HepG2 (cell line): ENCODE data around the gene ZNF683. TPM values are rescaled to one million over a fixed set of nuclear protein-coding genes. Genes with fewer than 3 reads are reported as not detected.

Experiments used
- ATAC-seq: fragments of 200-7000 bp; cut with Tn5 transposase; 3 replicates; pipeline ENCODE4 v1.9.1; 2020; ENCODE audit warnings: mild to moderate bottlenecking, moderate library complexity
- BruUV-seq: library from RNA; stranded (reverse); fragments of 400-500 nt; replicated peaks from 2 replicates; lab custom pipeline; 2021; lab: Mats Ljungman, UMichigan
- CTCF ChIA-PET: fragments of 300-600 bp; formaldehyde crosslinking; extraction: SDS; loops from one replicate; lab custom pipeline; 2021; ENCODE audit warnings: low total read pairs, inconsistent platforms, low intra/inter-chr PET ratio; lab: Yijun Ruan, JAX
- POLR2A ChIA-PET: fragments of 350-600 bp; sonication (Branson Sonifier 250); formaldehyde crosslinking; loops from one replicate; lab custom pipeline; 2020; ENCODE audit warnings: antibody characterized with exemption, inconsistent platforms; lab: Yijun Ruan, JAX
- DNase-seq: peaks from one replicate; pipeline ENCODE4 v3.0.0-alpha.2; 2015; ENCODE audit warnings: low spot score
- FAIRE-seq: peaks from 3 replicates; lab custom pipeline; 2011; peaks lifted over from hg19 to GRCh38; lab: Jason Lieb, UNC
- H2AFZ ChIP-seq: one replicate; pipeline ENCODE4 v1.6.1; 2011; ENCODE audit warnings: low read length, inconsistent platforms
- H3K27ac ChIP-seq: fragments of 300-600 bp; 3 replicates; pipeline ENCODE4 v1.8.0; 2011; ENCODE audit warnings: mixed run types, mild to moderate bottlenecking, mixed read lengths, low read length, inconsistent platforms; ENCODE audit not compliant: insufficient read depth; ENCODE audit errors: extremely low read length
- H3K27me3 ChIP-seq, 2 experiments: fragments of 200-600 bp in 1 of 2; 2 replicates in 1 of 2; 3 replicates in 1 of 2; pipeline versions ENCODE4 v1.6.0 to v1.8.0; 2011; ENCODE audit warnings: low read length in 2 of 2, mild to moderate bottlenecking in 2 of 2, moderate library complexity in 2 of 2, inconsistent platforms in 1 of 2; ENCODE audit not compliant: insufficient read depth in 2 of 2, control insufficient read depth in 1 of 2
- H3K36me3 ChIP-seq, 2 experiments: fragments of 200-600 bp in 1 of 2; replicated peaks in 1 of 2; 2 replicates in 1 of 2; 3 replicates in 1 of 2; pipeline versions ENCODE4 v1.5.1 to v1.8.0; 2011; ENCODE audit warnings: low read length in 2 of 2, inconsistent platforms in 1 of 2; ENCODE audit not compliant: insufficient read depth in 2 of 2, control insufficient read depth in 1 of 2
- H3K4me1 ChIP-seq: 2 replicates; pipeline ENCODE4 v1.5.1; 2012; ENCODE audit warnings: low read length, inconsistent platforms; ENCODE audit not compliant: insufficient read depth
- H3K4me2 ChIP-seq: 2 replicates; pipeline ENCODE4 v1.6.0; 2011; ENCODE audit warnings: low read depth, low read length, inconsistent platforms
- H3K4me3 ChIP-seq, 3 experiments: fragments of 200-600 bp in 1 of 3; sonication (generic), shearing (Covaris generic) in 1 of 3; replicated peaks in 1 of 3; 2 replicates each; pipeline ENCODE4 v1.5.1; 2011 to 2016; ENCODE audit warnings: low read length in 3 of 3, inconsistent platforms in 2 of 3, low read depth in 2 of 3, mild to moderate bottlenecking in 2 of 3, control low read depth in 1 of 3, mixed read lengths in 1 of 3; ENCODE audit not compliant: insufficient read depth in 1 of 3
- H3K79me2 ChIP-seq: one replicate; pipeline ENCODE4 v1.6.1; 2011; ENCODE audit warnings: low read length, inconsistent platforms; ENCODE audit not compliant: insufficient read depth
- H3K9ac ChIP-seq: 2 replicates; pipeline ENCODE4 v1.6.0; 2011; ENCODE audit warnings: mild to moderate bottlenecking, low read depth, low read length, inconsistent platforms; ENCODE audit not compliant: insufficient read depth
- H3K9me3 ChIP-seq: 2 replicates; pipeline ENCODE4 v1.5.1; 2012; ENCODE audit warnings: mild to moderate bottlenecking, low read length
- H4K20me1 ChIP-seq: 2 replicates; pipeline ENCODE4 v1.6.0; 2011; ENCODE audit warnings: inconsistent platforms, mild to moderate bottlenecking, low read length, moderate library complexity; ENCODE audit not compliant: insufficient read depth
- AGO2 ChIP-seq: fragments of 200-400 bp; formaldehyde crosslinking; optimal IDR thresholded peaks from 2 replicates; pipeline ENCODE3; 2017; ENCODE audit warnings: mild to moderate bottlenecking, low read depth, low read length, moderate library complexity
- BCL6 ChIP-seq: IDR thresholded peaks from 2 replicates; pipeline ENCODE4 v1.6.1; 2016; ENCODE audit warnings: missing genetic modification reagents, missing compliant biosample characterization
- CSRNP1 ChIP-seq: sonication (generic); formaldehyde crosslinking; IDR thresholded peaks from 2 replicates; pipeline ENCODE4 v1.8.1; 2023; ENCODE audit warnings: mild to moderate bottlenecking, missing genetic modification reagents
- FOXA3 ChIP-seq: IDR thresholded peaks from 2 replicates; pipeline ENCODE4 v1.6.1; 2016; ENCODE audit warnings: missing genetic modification reagents, missing compliant biosample characterization
- HNRNPUL1 ChIP-seq: fragments of 200-400 bp; formaldehyde crosslinking; IDR thresholded peaks from 2 replicates; pipeline ENCODE4 v1.6.1; 2017; ENCODE audit warnings: low read depth, mild to moderate bottlenecking, low read length, moderate library complexity
- MTA3 ChIP-seq: sonication (generic); formaldehyde crosslinking; IDR thresholded peaks from 2 replicates; pipeline ENCODE4 v1.4.0; 2020; ENCODE audit warnings: missing genetic modification reagents
- RBAK ChIP-seq: sonication (generic); formaldehyde crosslinking; IDR thresholded peaks from 2 replicates; pipeline ENCODE4 v1.5.1; 2020; ENCODE audit warnings: mild to moderate bottlenecking, missing genetic modification reagents
- SNRNP70 ChIP-seq: fragments of 200-400 bp; formaldehyde crosslinking; IDR thresholded peaks from 2 replicates; pipeline ENCODE4 v1.6.1; 2017; ENCODE audit warnings: mild to moderate bottlenecking, low read depth, low read length, moderate library complexity
- ZNF232 ChIP-seq: sonication (generic); formaldehyde crosslinking; IDR thresholded peaks from 2 replicates; pipeline ENCODE4 v1.4.0; 2020; ENCODE audit warnings: missing genetic modification reagents, borderline replicate concordance
- ZNF276 ChIP-seq: sonication (generic); formaldehyde crosslinking; IDR thresholded peaks from 2 replicates; pipeline ENCODE4 v1.4.0; 2020; ENCODE audit warnings: mild to moderate bottlenecking, low read depth, missing genetic modification reagents
- ZNF432 ChIP-seq: sonication (generic); formaldehyde crosslinking; IDR thresholded peaks from 2 replicates; pipeline ENCODE4 v1.5.0; 2020; ENCODE audit warnings: missing genetic modification reagents, mild to moderate bottlenecking, borderline replicate concordance
- ZNF567 ChIP-seq: sonication (generic); formaldehyde crosslinking; IDR thresholded peaks from 2 replicates; pipeline ENCODE4 v1.8.1; 2023; ENCODE audit warnings: mild to moderate bottlenecking, missing genetic modification reagents, borderline replicate concordance
- ZNF724P ChIP-seq: sonication (generic); formaldehyde crosslinking; IDR thresholded peaks from 2 replicates; pipeline ENCODE4 v1.8.0; 2022; ENCODE audit warnings: missing genetic modification reagents, borderline replicate concordance
- ZNF792 ChIP-seq: IDR thresholded peaks from 2 replicates; pipeline ENCODE4 v1.6.1; 2016
- ZNF800 ChIP-seq: sonication (generic); formaldehyde crosslinking; IDR thresholded peaks from 2 replicates; pipeline ENCODE4 v1.4.0; 2020; ENCODE audit warnings: missing genetic modification reagents
- ZNF816 ChIP-seq: sonication (generic); formaldehyde crosslinking; IDR thresholded peaks from 2 replicates; pipeline ENCODE4 v1.8.0; 2022; ENCODE audit warnings: missing genetic modification reagents, mild to moderate bottlenecking, borderline replicate concordance
- WGBS: methylation state at CpG from one replicate; pipeline ENCODE4 v1.1.6; 2017; ENCODE audit warnings: low lambda C conversion rate; 5-methylcytosine and 5-hydroxymethylcytosine counted together
- in situ Hi-C: cut with HindIII; loops from 2 replicates; pipeline ENCODE4 v1.10.0; 2017; ENCODE audit warnings: low pct_unique_long_range_greater_than_20kb; ENCODE audit not compliant: extremely low pct_ligation_motif_present
- intact Hi-C: fragments of 100-400 bp; cut with micrococcal nuclease; formaldehyde crosslinking; loops from one replicate; pipeline ENCODE4 v1.10.0; 2022; ENCODE audit not compliant: unreplicated experiment
- polyA plus RNA-seq, 8 experiments: library from polyadenylated mRNA; depleted of rRNA in 3 of 8; stranded (reverse) in 7 of 8; unstranded in 1 of 8; fragments of >200 nt; fragmentation: Illumina TruSeq in 4 of 8; extraction: Trizol in 4 of 8; gene quantifications; 2 replicates each; pipeline versions ENCODE4 v1.2.1 to v1.2.3, GENCODE V29; 2011 to 2016; ENCODE audit warnings: low read depth in 4 of 8, missing spikeins in 1 of 8, mixed read lengths in 1 of 8; ENCODE audit not compliant: insufficient read depth in 1 of 8
- total RNA-seq, 5 experiments: library from RNA; depleted of rRNA; stranded (reverse); fragments of >200 nt; fragmentation: Illumina TruSeq; extraction: Trizol; gene quantifications; 2 replicates each; pipeline ENCODE4 v1.2.3, GENCODE V29; 2016; ENCODE audit warnings: low read depth in 1 of 5

Gene ZNF683
- total and polyA plus RNA-seq, 2 of the 13 experiments (the other 11 are each of a cell fraction or from before 2014, with no cell fraction given), result not detected

GRCh38 chr1:26364956-26365355 lies 7.6 kb downstream of the ZNF683 start:
- FAIRE-seq (no peak), DNase-seq (no peak), ATAC-seq (no peak)
- in situ Hi-C loops, result loop anchor here (5.0 kb wide), 2 partner anchors 43 to 78 kb away; no protein-coding TSS in a partner anchor
- H3K36me3 ChIP-seq, result no peaks in the 10 kb centered on the region; a peak in 1 of 5 replicates
- H3K79me2 ChIP-seq, result no peaks in the 10 kb centered on the region
- TF ChIP-seq ZNF800 (CRISPR knock-in tag), result no peak
- no peak for TF ChIP-seq RBAK (CRISPR knock-in tag)
- TF ChIP-seq ZNF567 (CRISPR knock-in tag), result no peak
- TF ChIP-seq FOXA3 (CRISPR knock-in tag), result no peak
- no peak for TF ChIP-seq ZNF816 (CRISPR knock-in tag)
- TF ChIP-seq SNRNP70, result no peak
- TF ChIP-seq BCL6 (CRISPR knock-in tag), result no peak
- TF ChIP-seq ZNF276 (CRISPR knock-in tag), result no peak
- TF ChIP-seq HNRNPUL1, result no peak
- TF ChIP-seq ZNF432, result no peak
- TF ChIP-seq MTA3 (CRISPR knock-in tag), result no peak
- TF ChIP-seq ZNF724P (CRISPR knock-in tag), result no peak
- TF ChIP-seq AGO2, result no peak
- TF ChIP-seq ZNF232 (CRISPR knock-in tag), result no peak
- no peak for TF ChIP-seq ZNF792 (CRISPR knock-in tag)
- TF ChIP-seq CSRNP1 (CRISPR knock-in tag), result no peak
- intact Hi-C loops, result loop anchor here (1.0 kb wide), 1 partner anchor 80 kb away; no protein-coding TSS in a partner anchor
- H3K9me3 ChIP-seq, result no peaks in the 10 kb centered on the region
- 42% methylated on average over 9 of the region's 9 CpGs for WGBS
- no peaks in the 10 kb centered on the region for H4K20me1 ChIP-seq
- ChIA-PET CTCF (interaction anchor here (2.6 to 4.0 kb wide), 2 partner anchors 37 to 80 kb away, joined by 12 to 51 read pairs; no protein-coding TSS in a partner anchor), POLR2A (interaction anchor here (1.1 to 1.4 kb wide), 3 partner anchors 12 to 85 kb away, joined by 3 to 11 read pairs (median 4); partner anchors contain the start of gene SH3BGRL3)
- no peak overlapping the region for H3K27ac ChIP-seq
- H3K4me1 ChIP-seq, result peaks cover 48% of the 10 kb centered on the region
- H3K27me3 ChIP-seq, result peaks cover under 1 to 1% of the 10 kb centered on the region in 2 experiments; a peak in 2 of 5 replicates
- no peak overlapping the region for H3K9ac ChIP-seq
- no peak overlapping the region; the same call in 1 of the 2 replicates for H3K4me2 ChIP-seq
- H3K4me3 ChIP-seq, result no peak overlapping the region; a peak in 1 of 6 replicates
- BruUV-seq, result no TSS peak
- H2AFZ ChIP-seq, result no peak overlapping the region
